GM12878 (cell line): ENCODE results near the gene MN1. TPM values are rescaled to one million over a fixed set of nuclear protein-coding genes. Genes with fewer than 3 reads are reported as not detected.

Source experiments
- ATAC-seq: fragments of 200-7000 bp; cut with Tn5 transposase; 3 replicates; pipeline ENCODE4 v1.9.1; 2020; ENCODE audit warnings: mild to moderate bottlenecking, moderate library complexity
- BruUV-seq: library from RNA; stranded (reverse); fragments of 400-500 nt; replicated peaks from 2 replicates; lab custom pipeline; 2021; lab: Mats Ljungman, UMichigan
- CTCF ChIA-PET: fragments of 300-600 bp; sonication (Branson Sonifier 250); formaldehyde crosslinking; extraction: SDS; loops from one replicate; lab custom pipeline; 2021; ENCODE audit warnings: inconsistent platforms; lab: Yijun Ruan, JAX
- POLR2A ChIA-PET: fragments of 350-600 bp; formaldehyde crosslinking; extraction: SDS; loops from one replicate; lab custom pipeline; 2021; ENCODE audit warnings: inconsistent platforms; lab: Charles Lee
- RAD21 ChIA-PET: fragments of 300-600 bp; sonication (Branson Sonifier 250); formaldehyde crosslinking; loops from one replicate; lab custom pipeline; 2023; ENCODE audit warnings: antibody characterized with exemption; ENCODE audit not compliant: unreplicated experiment; lab: Charles Lee
- SMC1A ChIA-PET: fragments of 300-600 bp; sonication (Branson Sonifier 250); formaldehyde crosslinking; loops from one replicate; lab custom pipeline; 2023; ENCODE audit not compliant: unreplicated experiment, uncharacterized antibody; lab: Charles Lee
- DNase-seq: peaks from one replicate; pipeline ENCODE4 v3.0.0-alpha.2; 2011; ENCODE audit warnings: low read depth, low spot score
- FAIRE-seq: peaks from 3 replicates; lab custom pipeline; 2011; peaks lifted over from hg19 to GRCh38; lab: Jason Lieb, UNC
- H2AFZ ChIP-seq: 2 replicates; pipeline ENCODE4 v1.6.0; 2011; ENCODE audit warnings: low read depth, low read length, control low read depth; ENCODE audit not compliant: control insufficient read depth
- H3K27ac ChIP-seq: 2 replicates; pipeline ENCODE4 v1.5.1; 2011; ENCODE audit warnings: control low read depth; ENCODE audit not compliant: control insufficient read depth, insufficient read depth
- H3K27me3 ChIP-seq, 2 experiments: replicated peaks in 1 of 2; 2 replicates each; pipeline versions ENCODE4 v1.6.0 to v1.6.1; 2011; ENCODE audit warnings: low read length in 1 of 2; ENCODE audit not compliant: control insufficient read depth in 2 of 2, insufficient read depth in 2 of 2
- H3K36me3 ChIP-seq, 2 experiments: 2 replicates each; pipeline ENCODE4 v1.5.1; 2011; ENCODE audit warnings: low read length in 1 of 2; ENCODE audit not compliant: control insufficient read depth in 2 of 2, insufficient read depth in 2 of 2
- H3K4me1 ChIP-seq: 2 replicates; pipeline ENCODE4 v1.6.1; 2011; ENCODE audit warnings: mild to moderate bottlenecking, low read length, moderate library complexity, mixed read lengths; ENCODE audit not compliant: control insufficient read depth, insufficient read depth
- H3K4me2 ChIP-seq: 2 replicates; pipeline ENCODE4 v1.6.0; 2011; ENCODE audit warnings: control low read depth; ENCODE audit not compliant: control insufficient read depth, insufficient read depth
- H3K4me3 ChIP-seq: fragments of 200-600 bp; sonication (generic); 2 replicates; pipeline ENCODE4 v1.5.1; 2016
- H3K79me2 ChIP-seq: 2 replicates; pipeline ENCODE4 v1.6.0; 2011; ENCODE audit warnings: low read length; ENCODE audit not compliant: control insufficient read depth, insufficient read depth
- H3K9ac ChIP-seq: 2 replicates; pipeline ENCODE4 v1.8.0; 2011; ENCODE audit warnings: low read length, control low read depth, mixed read lengths; ENCODE audit not compliant: control insufficient read depth, insufficient read depth
- H3K9me3 ChIP-seq: replicated peaks from 3 replicates; pipeline ENCODE4 v1.5.1; 2011; ENCODE audit warnings: mild to moderate bottlenecking, low read length; ENCODE audit not compliant: control insufficient read depth, insufficient read depth
- H4K20me1 ChIP-seq: 2 replicates; pipeline ENCODE4 v1.6.0; 2011; ENCODE audit not compliant: control insufficient read depth, insufficient read depth
- MXI1 ChIP-seq: fragments of 150-350 bp; IDR thresholded peaks from 2 replicates; pipeline ENCODE4 v1.6.1; 2011; ENCODE audit warnings: low read depth, mild to moderate bottlenecking, inconsistent platforms, low read length, improper control_type of control experiment
- ZBED1 ChIP-seq: IDR thresholded peaks from 2 replicates; pipeline ENCODE4 v1.6.1; 2016; ENCODE audit warnings: borderline replicate concordance
- ZBTB40 ChIP-seq: fragments of 450-650 bp; IDR thresholded peaks from 2 replicates; pipeline ENCODE4 v1.6.1; 2016; ENCODE audit warnings: mild to moderate bottlenecking, moderate library complexity, borderline replicate concordance
- WGBS: methylation state at CpG from one replicate; pipeline ENCODE4 v1.1.6; 2016; ENCODE audit warnings: low lambda C conversion rate; ENCODE audit not compliant: insufficient replicate concordance, insufficient coverage; ENCODE audit errors: missing lambda C conversion rate; 5-methylcytosine and 5-hydroxymethylcytosine counted together
- in situ Hi-C: fragments of 300-500 bp; cut with MboI; formaldehyde crosslinking; loops from 9 replicates; pipeline ENCODE4 v1.14.3; 2018; ENCODE audit warnings: mixed read lengths
- intact Hi-C: fragments of 100-400 bp; cut with micrococcal nuclease; formaldehyde crosslinking; loops from one replicate; pipeline ENCODE4 v1.14.2; 2022; ENCODE audit not compliant: unreplicated experiment
- polyA plus RNA-seq, 11 experiments: library from polyadenylated mRNA; depleted of rRNA in 4 of 11; unstranded in 6 of 11; stranded (reverse) in 5 of 11; fragments of >200 nt; fragmentation: Nextera tagmentation in 4 of 11; fragmentation: Illumina TruSeq in 1 of 11; extraction: Ambion mirVana in 4 of 11; extraction: Trizol in 1 of 11; gene quantifications; 1 replicate in 1 of 11; 2 replicates in 10 of 11; pipeline versions ENCODE4 v1.2.1 to v1.2.3, GENCODE V29; 2011 to 2016; ENCODE audit warnings: inconsistent platforms in 2 of 11, missing spikeins in 2 of 11, low read depth in 1 of 11
- total RNA-seq, 4 experiments: library from RNA; depleted of rRNA in 3 of 4; stranded (reverse); fragments of >200 nt in 3 of 4; fragmentation: Illumina TruSeq in 1 of 4; extraction: Trizol in 1 of 4; gene quantifications; 2 replicates each; pipeline versions ENCODE4 v1.2.1 to v1.2.3, GENCODE V29; 2013 to 2021

Gene MN1
- total and polyA plus RNA-seq, 10 of the 15 experiments (the other 5 are each of a cell fraction or from before 2014, with no cell fraction given), result under 0.01 to 0.24 (median 0.03) TPM; not detected in 3

DNA sequence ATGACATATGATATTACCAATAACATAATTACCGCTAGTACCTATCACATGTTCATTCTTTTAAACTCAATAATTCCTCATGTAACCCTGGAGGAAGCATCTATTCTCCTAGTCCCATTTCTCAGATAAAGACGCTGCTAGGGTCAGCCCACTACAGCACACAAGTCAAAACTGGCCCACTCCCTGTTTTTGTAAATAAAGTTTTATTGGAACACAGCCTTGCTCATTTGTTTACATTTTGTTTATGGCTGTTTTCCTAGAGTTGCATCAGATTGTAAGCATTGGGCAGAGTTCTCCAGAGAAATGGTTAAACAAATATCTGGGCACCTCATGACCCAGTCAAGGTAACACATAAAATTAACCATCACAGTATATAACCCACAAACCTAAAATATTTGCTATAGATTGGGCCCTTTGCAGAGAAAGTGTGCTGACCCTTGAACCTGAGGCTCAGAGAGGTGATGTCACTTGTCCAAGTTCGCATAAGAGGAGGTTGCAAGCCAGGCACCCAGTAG, 36.8 kb downstream of the MN1 start:
- no peaks in the 10 kb centered on the region for H4K20me1 ChIP-seq
- H3K4me1 ChIP-seq, result no peaks in the 10 kb centered on the region
- DNase-seq, result no peak
- no peak for FAIRE-seq
- intact Hi-C loops (no loop called here), in situ Hi-C loops (no loop called here)
- WGBS, result 33% methylated on average over 3 of the region's 3 CpGs
- H3K9ac ChIP-seq, result no peak overlapping the region
- no peak overlapping the region for H3K27ac ChIP-seq
- H3K27me3 ChIP-seq, result no peaks in the 10 kb centered on the region; a peak in 1 of 4 replicates
- SMC1A ChIA-PET, result no interaction called here
- TF ChIP-seq ZBED1 (no peak), ZBTB40 (peak; percentile 30; the same call in 1 of the 2 replicates), MXI1 (no peak)
- RAD21 ChIA-PET, result no interaction called here
- H2AFZ ChIP-seq, result no peak overlapping the region
- H3K4me2 ChIP-seq, result no peak overlapping the region
- ATAC-seq, result no peak
- no peaks in the 10 kb centered on the region for H3K36me3 ChIP-seq
- CTCF ChIA-PET, result no interaction called here
- no peaks in the 10 kb centered on the region for H3K9me3 ChIP-seq
- no peaks in the 10 kb centered on the region for H3K79me2 ChIP-seq
- BruUV-seq, result no TSS peak
- POLR2A ChIA-PET, result no interaction called here
- H3K4me3 ChIP-seq, result no peak overlapping the region
